ENCODE data around the gene KCNAB1. TPM values are rescaled to one million over a fixed set of nuclear protein-coding genes. Genes with fewer than 3 reads are reported as not detected.

Gene KCNAB1
- total and polyA plus RNA-seq, 2 of the 8 experiments (the other 6 are each of a cell fraction or from before 2014, with no cell fraction given): 0.51 to 2.3 TPM

GRCh38 chr3:156472150-156472549 lies 351.8 kb downstream of the KCNAB1 start:
- no peaks in the 10 kb centered on the region for H3K36me3 ChIP-seq (ENCODE audit: control insufficient read depth in 2 of 4, insufficient read depth in 4 of 4, low read length in 3 of 4)
- no peak overlapping the region for H4K8ac ChIP-seq (ENCODE audit: extremely low read depth, insufficient read depth, low read length)
- no peak overlapping the region for H2BK5ac ChIP-seq (ENCODE audit: low read depth, low read length)
- H3K27me3 ChIP-seq (replicated peaks in 1 of 4; ENCODE audit: control insufficient read depth in 3 of 4, extremely low read depth in 1 of 4, insufficient read depth in 3 of 4, low read length in 3 of 4): no peaks in the 10 kb centered on the region
- H3K14ac ChIP-seq (ENCODE audit: insufficient read length): no peak overlapping the region
- H2BK15ac ChIP-seq (ENCODE audit: low read length): no peak overlapping the region
- DNase-seq (ENCODE audit: low read depth in 1 of 2, low spot score in 2 of 2) (no peak), FAIRE-seq (no peak)
- H3K9me3 ChIP-seq (ENCODE audit: insufficient read depth in 2 of 2, low read depth in 1 of 2, low read length in 1 of 2): no peaks in the 10 kb centered on the region
- no peaks in the 10 kb centered on the region for H3K23me2 ChIP-seq (ENCODE audit: low read depth, low read length)
- H4K20me1 ChIP-seq (replicated peaks in 1 of 2; ENCODE audit: control insufficient read depth in 1 of 2, insufficient read depth in 2 of 2, low read length in 2 of 2): no peaks in the 10 kb centered on the region
- H2AFZ ChIP-seq (ENCODE audit: low read length): no peak overlapping the region
- no peaks in the 10 kb centered on the region for H3K4me1 ChIP-seq (replicated peaks in 1 of 4; ENCODE audit: control insufficient read depth in 3 of 4, insufficient read depth in 4 of 4, low read length in 3 of 4)
- no peak overlapping the region for H4K91ac ChIP-seq (replicated peaks; ENCODE audit: insufficient read length, low read length)
- H2BK12ac ChIP-seq (ENCODE audit: low read depth, low read length): no peak overlapping the region
- H3K27ac ChIP-seq (ENCODE audit: low read depth, low read length): no peak overlapping the region
- WGBS, 2 experiments (ENCODE audit: extremely low coverage in 1 of 2, insufficient coverage in 1 of 2, insufficient read length in 1 of 2, insufficient replicate concordance in 2 of 2, low coverage in 1 of 2, low lambda C conversion rate in 2 of 2, missing lambda C conversion rate in 1 of 2): 97% methylated on average over 4 of the region's 4 CpGs; no CpG with 5 or more reads in 1 of the 2 experiments
- no peak overlapping the region for H2AK5ac ChIP-seq (ENCODE audit: low read depth, low read length)
- no peaks in the 10 kb centered on the region for H3K79me2 ChIP-seq (ENCODE audit: control insufficient read depth in 1 of 2, insufficient read depth in 2 of 2, low read length in 2 of 2)
- no peak for TF ChIP-seq CEBPB (IDR thresholded peaks at IDR 0.05; ENCODE audit: low read depth, low read length)
- no peak for TF ChIP-seq BCL11A (IDR thresholded peaks at IDR 0.05; ENCODE audit: low read depth in 2 of 2, low read length in 2 of 2)
- TF ChIP-seq TCF12 (IDR thresholded peaks at IDR 0.05; ENCODE audit: low read depth, low read length): no peak
- no peak for TF ChIP-seq CTBP2 (IDR thresholded peaks at IDR 0.05; ENCODE audit: borderline replicate concordance, insufficient read depth, insufficient read length, low read length)
- no peak for TF ChIP-seq RAD21 (IDR thresholded peaks at IDR 0.05 in 1 of 2, conservative IDR thresholded peaks at IDR 0.05 in 1 of 2; ENCODE audit: low read depth in 2 of 2, low read length in 2 of 2)
- TF ChIP-seq TAF1 (IDR thresholded peaks at IDR 0.05; ENCODE audit: low read depth, low read length): no peak
- TF ChIP-seq SRF (IDR thresholded peaks at IDR 0.05; ENCODE audit: low read depth, low read length): no peak
- no peak for TF ChIP-seq JUN (IDR thresholded peaks at IDR 0.05; ENCODE audit: low read depth, low read length)
- CTCF ChIA-PET (ENCODE audit: partially characterized antibody): interaction anchor here (1.5 to 15.1 kb wide), 7 partner anchors 19 to 321 kb away, joined by 4 to 228 read pairs (median 12); no protein-coding TSS in a partner anchor
- H3K4me3 ChIP-seq (ENCODE audit: extremely low read depth in 1 of 4, insufficient read depth in 2 of 4, low read depth in 3 of 4, low read length in 4 of 4): no peak overlapping the region
- no peak overlapping the region for H3K4me2 ChIP-seq (ENCODE audit: insufficient read depth in 1 of 2, low read depth in 2 of 2, low read length in 2 of 2)
- POLR2A ChIA-PET (ENCODE audit: partially characterized antibody): no interaction called here
- H4K5ac ChIP-seq (ENCODE audit: insufficient read length, low read depth, low read length): no peak overlapping the region
- no peak overlapping the region for H3K18ac ChIP-seq (ENCODE audit: extremely low read depth, low read length)
- H3K56ac ChIP-seq (replicated peaks; ENCODE audit: insufficient read length, low read depth, low read length): no peak overlapping the region
- H3K79me1 ChIP-seq (ENCODE audit: low read depth, low read length): no peaks in the 10 kb centered on the region
- H3K9ac ChIP-seq (replicated peaks in 1 of 4; ENCODE audit: extremely low read depth in 1 of 4, low read depth in 3 of 4, low read length in 3 of 4): no peak overlapping the region
- H3K4ac ChIP-seq (replicated peaks; ENCODE audit: insufficient read length, low read depth, low read length): no peak overlapping the region
- no peak overlapping the region for H3K23ac ChIP-seq (ENCODE audit: insufficient read length)
- H2BK120ac ChIP-seq (replicated peaks; ENCODE audit: low read depth, low read length): no peak overlapping the region
- H2BK20ac ChIP-seq (ENCODE audit: low read length): no peak overlapping the region

Measured in H1 (cell line).